ENCODE data around the gene LINGO3.
A peak's percentile ranks its signal among the peaks of the same experiment; 100 is the strongest.

The LINGO3 gene

DNA sequence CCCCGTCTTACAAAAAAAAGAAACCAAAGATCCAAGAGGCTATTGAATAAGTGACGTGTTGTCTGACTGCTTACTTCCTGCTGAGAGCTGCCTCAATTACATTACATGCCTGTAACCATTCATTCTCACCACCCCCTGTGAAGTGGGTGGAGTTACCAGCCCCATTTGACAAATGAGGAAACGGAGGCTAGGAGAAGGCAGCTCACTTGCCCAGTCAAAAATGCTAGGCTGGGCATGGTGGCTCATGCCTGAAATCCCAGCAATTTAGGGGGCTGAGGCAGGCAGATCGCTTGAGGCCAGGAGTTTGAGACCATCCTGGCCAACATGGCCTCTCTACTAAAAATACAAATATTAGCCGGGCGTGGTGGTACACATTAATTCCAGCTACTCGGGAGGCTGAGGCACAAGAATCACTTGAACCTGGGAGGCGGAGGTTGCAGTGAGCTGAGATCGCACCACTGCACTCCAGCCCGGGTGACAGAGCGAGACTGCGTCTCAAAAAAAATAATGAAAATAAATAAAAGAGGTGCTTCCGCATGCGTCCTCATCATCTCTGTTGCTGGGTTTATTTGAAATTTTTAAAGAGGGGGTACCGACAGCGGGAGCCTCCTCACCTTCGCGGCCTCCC lies 19.9 kb upstream of the LINGO3 start:
- DNase-seq (ENCODE audit: low read depth) = peak; percentile 94

DNA sequence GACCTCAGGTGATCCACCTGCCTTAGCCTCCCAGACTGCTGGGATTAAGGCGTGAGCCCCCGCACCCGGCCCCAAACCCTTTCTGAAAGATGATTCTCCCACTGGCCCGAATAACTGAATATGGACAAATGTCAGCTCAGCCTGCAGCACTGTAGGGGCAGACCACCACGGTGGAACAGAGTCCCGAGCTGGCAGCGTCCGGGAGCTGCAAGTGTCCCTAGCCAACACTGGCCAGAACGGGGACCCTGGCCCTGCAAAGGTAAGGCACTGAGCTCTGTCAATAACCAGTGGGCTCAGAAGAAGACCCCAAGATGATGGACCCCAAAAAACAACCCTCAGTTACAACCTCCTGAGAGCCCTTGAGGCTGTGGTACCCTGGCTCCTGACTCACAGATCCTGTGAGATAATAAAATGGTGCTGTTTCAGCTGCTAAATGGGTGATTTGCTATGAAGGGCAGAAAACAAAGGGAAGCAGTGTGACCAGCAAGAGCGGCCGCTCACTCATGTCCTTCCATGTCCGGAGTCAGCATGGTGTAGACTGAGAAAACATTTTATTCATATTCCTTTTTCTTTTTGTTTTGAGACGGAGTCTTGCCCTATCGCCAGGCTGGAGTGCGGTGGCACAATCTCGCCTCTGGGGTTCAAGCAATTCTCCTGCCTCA lies 18.9 kb upstream of the LINGO3 start:
- DNase-seq (ENCODE audit: low read depth) = no peak

GRCh38 chr19:2325281-2326046 lies 17.5 kb upstream of the LINGO3 start:
- DNase-seq (ENCODE audit: low read depth) = no peak

DNA sequence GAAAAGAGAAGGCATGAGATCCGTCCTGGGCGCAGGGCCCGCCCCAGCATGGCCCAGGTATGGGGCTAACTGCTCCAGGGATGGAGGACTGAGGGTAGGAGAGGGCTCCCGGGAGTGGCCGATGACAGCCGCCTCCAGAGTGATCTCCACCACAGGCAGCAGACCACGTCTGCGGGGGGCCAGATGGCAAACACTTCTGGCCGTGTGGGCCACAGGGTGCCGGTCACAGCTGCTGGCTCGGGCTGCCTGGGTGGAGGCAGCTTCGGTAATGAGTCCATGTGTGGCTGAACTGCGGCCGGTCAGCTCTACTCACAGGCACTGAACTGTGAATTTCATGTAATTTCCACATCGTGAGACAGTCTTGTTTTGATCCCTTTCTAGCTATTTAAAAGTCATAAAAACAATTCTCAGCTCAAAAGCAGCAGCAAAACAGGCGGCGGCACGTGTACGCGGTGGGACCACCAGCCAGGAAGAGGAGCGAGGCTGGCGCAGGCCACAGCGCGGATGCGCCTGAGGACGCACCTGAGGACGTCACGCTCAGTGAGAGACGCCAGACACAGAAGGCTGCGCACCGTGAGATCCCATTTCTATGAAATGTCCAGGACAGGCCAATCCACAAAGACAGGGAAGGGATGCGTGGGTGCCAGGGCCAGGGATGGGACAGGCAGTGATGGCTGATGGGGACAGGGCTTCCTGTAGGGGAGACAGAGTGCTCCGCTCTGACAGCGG lies 16.4 kb upstream of the LINGO3 start:
- DNase-seq (ENCODE audit: low read depth) = no peak

- no peak for DNase-seq (ENCODE audit: low read depth)
These were observed 15.8 kb upstream of the LINGO3 start for GRCh38 chr19:2323707-2324106.

DNA sequence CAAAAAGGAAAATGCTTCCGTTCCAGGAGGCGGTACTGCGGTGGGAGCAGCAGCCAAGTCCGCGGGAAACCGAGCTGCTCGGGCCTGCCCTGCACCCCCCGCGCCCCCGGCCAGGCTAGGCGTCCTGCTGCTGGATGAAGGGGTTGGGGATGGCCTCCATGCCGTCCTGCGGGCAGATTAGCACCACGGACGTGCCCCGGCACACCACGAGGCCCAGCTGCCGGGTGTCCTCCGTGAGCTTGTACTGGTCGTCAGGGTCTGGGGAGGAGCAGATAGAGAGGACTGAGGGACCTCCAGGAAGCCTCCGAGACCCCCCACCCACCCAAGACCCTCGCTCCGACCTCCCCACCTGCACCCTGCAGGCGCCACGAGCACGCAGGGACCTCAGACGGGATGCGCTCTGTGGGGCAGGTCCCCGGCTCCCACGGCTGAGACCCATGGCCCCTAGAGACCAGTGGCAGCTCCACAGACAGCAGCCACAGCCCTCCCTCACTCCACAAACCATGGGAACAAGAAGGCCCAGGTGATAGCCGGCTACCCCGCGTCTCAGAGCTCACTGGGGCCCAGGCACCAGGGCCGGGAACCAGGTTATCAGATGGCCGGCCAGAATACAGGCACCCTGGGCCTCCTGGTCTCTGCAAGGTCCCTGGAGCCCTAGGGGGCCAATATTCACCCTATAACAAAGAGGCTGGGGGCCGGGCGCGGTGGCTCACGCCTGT lies 13.8 kb upstream of the LINGO3 start:
- DNase-seq (ENCODE audit: low read depth) = no peak

GRCh38 chr19:2320939-2321338 lies 13.0 kb upstream of the LINGO3 start:
- no peak for DNase-seq (ENCODE audit: low read depth)

GRCh38 chr19:2320049-2320448 lies 12.1 kb upstream of the LINGO3 start:
- no peak for DNase-seq (ENCODE audit: low read depth)

GRCh38 chr19:2319551-2319950 lies 11.6 kb upstream of the LINGO3 start:
- DNase-seq (ENCODE audit: low read depth) = no peak

- DNase-seq (ENCODE audit: low read depth) = no peak
These were observed 11.0 kb upstream of the LINGO3 start for GRCh38 chr19:2318923-2319322.

DNA sequence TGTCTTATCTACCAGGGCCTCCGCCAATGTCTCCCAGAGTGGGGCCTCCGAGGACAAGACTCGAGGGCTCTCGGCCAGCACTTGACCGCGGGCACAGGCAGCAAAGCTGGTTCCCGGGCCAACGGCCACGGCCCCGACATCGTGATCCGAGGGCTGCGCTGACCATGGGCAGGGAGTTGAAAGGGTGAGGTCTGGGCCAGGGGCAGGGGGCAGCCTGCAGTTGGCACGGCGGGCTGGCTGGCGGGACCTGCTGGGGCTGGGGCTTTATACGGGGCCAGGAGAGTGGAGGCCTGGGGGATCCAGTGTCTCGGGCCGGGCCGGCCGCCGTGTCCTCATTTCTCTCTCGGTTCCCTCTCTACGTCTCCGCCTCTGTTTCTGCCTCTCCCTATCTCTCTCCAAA lies 9.8 kb upstream of the LINGO3 start:
- no peak for DNase-seq (ENCODE audit: low read depth)

DNA sequence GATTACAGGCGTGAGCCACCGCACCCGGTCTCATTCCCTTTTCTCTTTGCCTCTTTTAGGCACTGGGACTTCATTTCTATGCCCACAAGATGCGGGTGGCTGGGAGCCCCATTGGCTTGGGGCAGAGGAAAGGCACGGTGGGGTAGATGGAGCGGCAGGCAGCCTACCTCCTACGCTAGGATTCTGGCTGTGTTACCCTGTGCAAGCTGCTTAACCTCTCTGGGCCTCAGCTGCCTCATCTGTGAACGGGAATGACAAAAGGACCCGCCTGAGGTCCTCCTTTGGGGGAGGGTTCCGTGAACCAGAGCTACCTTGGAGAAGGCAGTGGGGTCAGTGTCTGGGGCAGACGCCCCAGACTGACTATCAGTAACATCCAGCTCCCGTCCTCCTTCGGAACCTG lies 9.3 kb upstream of the LINGO3 start:
- no peak for DNase-seq (ENCODE audit: low read depth)

- DNase-seq (ENCODE audit: low read depth) = peak; percentile 75
These were observed 7.9 kb upstream of the LINGO3 start for GRCh38 chr19:2315818-2316353.

DNA sequence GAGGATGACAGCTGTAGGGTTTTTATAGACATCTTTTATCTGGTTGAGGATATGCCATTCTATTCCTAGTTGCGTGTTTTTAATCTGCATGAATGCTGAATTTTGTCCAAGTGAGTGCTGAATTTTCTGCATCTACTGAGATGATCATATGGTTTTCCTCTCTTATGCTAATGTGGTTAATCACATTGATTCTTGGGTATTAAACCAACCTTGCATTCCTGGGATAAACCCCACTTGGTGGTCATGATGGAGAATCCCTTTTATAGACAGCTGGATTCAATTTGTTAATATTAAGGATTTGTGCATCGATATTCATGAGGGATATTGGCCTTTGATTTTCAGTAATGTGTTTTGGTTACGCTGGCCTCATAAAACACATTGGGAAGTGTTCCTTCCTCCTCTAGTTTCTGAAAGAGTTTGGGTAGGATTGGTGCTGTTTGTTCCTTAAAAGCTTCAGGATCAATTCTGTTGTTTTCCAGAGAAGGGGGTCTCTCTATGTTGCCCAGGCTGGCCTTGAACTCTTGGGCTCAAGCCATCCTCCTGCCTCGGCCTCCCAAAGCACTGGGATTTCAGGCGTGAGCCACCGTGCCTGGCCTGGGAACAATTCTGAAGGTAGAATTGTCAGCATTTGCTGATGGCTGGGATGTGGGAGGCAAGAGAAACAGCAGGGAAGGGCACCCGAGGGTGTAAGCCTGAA lies 7.3 kb upstream of the LINGO3 start:
- no peak for DNase-seq (ENCODE audit: low read depth)

- no peak for DNase-seq (ENCODE audit: low read depth)
These were observed 5.0 kb upstream of the LINGO3 start for GRCh38 chr19:2312820-2313501.

DNA sequence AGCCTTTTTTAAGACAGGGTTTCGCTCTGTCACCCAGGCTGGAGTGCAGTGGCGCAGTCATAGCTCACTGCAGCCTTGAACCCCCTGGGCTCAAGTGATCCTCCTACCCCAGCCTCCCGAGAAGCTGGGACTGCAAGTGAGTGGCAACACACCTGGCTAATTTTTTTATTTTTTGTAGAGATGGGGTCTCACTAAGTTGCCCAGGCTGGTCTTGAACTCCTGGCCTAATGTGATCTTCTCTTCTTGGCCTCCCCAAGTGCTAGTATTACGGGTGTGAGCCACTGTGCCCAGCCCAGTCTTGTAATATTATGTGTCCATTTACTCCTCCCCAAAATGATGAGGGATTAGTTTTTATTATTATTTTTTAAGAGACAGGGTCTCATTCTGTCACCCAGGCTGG lies 3.1 kb upstream of the LINGO3 start:
- no peak for DNase-seq (ENCODE audit: low read depth)

DNA sequence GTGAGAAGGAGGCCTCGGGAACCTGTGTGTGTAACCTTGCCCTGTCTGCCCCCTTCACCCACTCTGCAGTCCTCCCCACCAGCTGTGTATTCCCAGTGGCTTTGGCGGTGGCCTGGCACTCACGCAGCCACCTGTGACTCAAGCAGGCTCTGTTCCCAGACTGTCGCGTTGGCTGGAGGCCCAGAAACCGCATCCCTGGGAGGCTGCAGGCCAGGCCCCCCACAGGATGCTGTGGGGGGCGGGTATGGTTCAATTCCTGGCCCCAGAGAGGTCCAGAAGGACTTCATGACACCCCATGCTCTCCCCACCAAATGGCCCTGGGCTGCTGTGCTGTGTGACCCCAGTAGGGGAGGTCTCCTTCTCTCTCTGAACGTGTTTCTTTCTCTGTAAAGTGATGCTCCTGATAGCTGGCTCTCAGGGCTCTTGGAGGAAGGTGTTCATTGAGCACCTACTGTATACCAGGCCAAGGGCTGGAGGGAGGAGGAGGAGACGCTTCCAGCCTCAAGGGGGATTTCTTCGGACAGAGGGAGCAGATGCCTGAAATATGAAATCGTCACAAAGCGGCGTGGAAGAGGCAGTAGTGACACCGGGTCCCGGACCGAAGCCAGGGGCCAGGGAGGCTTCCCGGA lies 1.9 kb upstream of the LINGO3 start:
- DNase-seq (ENCODE audit: low read depth) = peak; percentile 67

GRCh38 chr19:2307518-2308012 lies 389 bp downstream of the LINGO3 start:
- no peak for DNase-seq (ENCODE audit: low read depth)

DNA sequence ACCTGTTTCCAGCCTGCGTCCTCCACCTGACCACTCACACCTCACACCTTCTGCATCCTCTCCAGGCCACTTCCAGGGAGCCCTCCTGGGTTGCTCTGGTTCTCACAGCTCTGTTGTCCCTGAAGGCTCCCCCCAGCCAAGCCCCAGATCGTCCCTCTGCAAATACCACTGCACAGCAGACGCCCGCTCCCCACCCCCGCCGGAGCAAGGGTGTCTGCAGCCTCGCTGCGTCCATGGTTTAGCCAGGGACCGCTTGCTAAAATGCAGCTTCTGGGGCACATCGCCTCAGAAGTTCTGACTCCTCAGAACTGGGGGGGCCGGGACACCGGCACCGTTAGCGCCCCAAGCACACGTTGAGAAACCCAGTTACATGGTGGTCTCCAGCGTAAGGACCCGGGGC lies 983 bp downstream of the LINGO3 start:
- DNase-seq (ENCODE audit: low read depth) = no peak

DNA sequence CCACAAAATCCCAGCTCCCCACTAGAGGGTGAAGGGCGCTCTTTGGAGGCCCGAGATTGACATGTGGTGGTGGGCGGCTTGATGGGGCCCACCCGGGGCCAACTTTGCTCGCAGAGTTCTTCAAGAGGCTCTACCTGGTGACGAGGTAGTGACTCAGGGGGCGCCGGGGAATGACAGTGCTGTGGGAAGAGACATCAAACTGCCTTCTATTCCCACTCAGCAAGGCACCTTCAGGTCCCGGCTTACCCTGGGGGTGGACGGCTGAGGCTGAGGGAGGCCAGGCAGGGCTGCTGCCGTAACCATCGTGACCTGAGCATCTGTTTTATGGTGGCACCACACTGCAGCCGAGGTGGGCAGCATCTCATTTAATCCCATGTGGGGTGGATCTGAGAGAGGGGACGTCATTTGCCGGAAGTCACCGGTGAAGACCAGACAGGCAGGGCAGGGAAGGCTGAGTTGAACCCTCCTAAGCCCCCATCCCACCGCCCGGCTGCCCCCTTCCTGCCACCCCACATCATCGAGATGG lies 1.6 kb downstream of the LINGO3 start:
- DNase-seq (ENCODE audit: low read depth) = no peak
